Renal cortical epithelial cell (primary cell): ENCODE measurements around the gene GMFB. TPM values are rescaled to one million over a fixed set of nuclear protein-coding genes. Genes with fewer than 3 reads are reported as not detected.

Experiments
- DNase-seq: peaks from one replicate; pipeline ENCODE4 v3.0.0-alpha.2; 2011; ENCODE audit warnings: low read depth
- total RNA-seq: library from RNA; depleted of rRNA; stranded (reverse); fragments of >200 nt; gene quantifications from 2 replicates; pipeline ENCODE4 v1.2.3, GENCODE V29; 2014

GMFB gene
- total RNA-seq, 1 donor from 2014 or later: 113 TPM

- DNase-seq: no peak
Measured at GRCh38 chr14:54425537-54426274, 63.1 kb downstream of the GMFB start.

GRCh38 chr14:54425068-54425467, 63.7 kb downstream of the GMFB start:
- DNase-seq: no peak

Other genes with a start within 250 kb of the GMFB start
- gene CDKN3, start 92.0 kb downstream of the GMFB start, total RNA-seq: 3.5 and 43.6 TPM in 2 replicates
- gene CNIH1, start 47.6 kb downstream of the GMFB start, total RNA-seq: 171 and 203 TPM in 2 replicates
- 16.7 and 23.1 TPM in 2 replicates for gene CGRRF1, start 20.9 kb upstream of the GMFB start, total RNA-seq
- 49.5 and 81.5 TPM in 2 replicates for gene SAMD4A, start 78.1 kb upstream of the GMFB start, total RNA-seq